HepG2 (cell line): Measurements from ENCODE around the gene CDKN1A. TPM values are rescaled to one million over a fixed set of nuclear protein-coding genes. Genes with fewer than 3 reads are reported as not detected.
A peak's percentile ranks its signal among the peaks of the same experiment; 100 is the strongest.

Experiments used
- ATAC-seq: fragments of 200-7000 bp; cut with Tn5 transposase; 3 replicates; pipeline ENCODE4 v1.9.1; 2020; ENCODE audit warnings: mild to moderate bottlenecking, moderate library complexity
- BruUV-seq: library from RNA; stranded (reverse); fragments of 400-500 nt; replicated peaks from 2 replicates; lab custom pipeline; 2021; lab: Mats Ljungman, UMichigan
- CTCF ChIA-PET: fragments of 300-600 bp; formaldehyde crosslinking; extraction: SDS; loops from one replicate; lab custom pipeline; 2021; ENCODE audit warnings: low total read pairs, inconsistent platforms, low intra/inter-chr PET ratio; lab: Yijun Ruan, JAX
- POLR2A ChIA-PET: fragments of 350-600 bp; sonication (Branson Sonifier 250); formaldehyde crosslinking; loops from one replicate; lab custom pipeline; 2020; ENCODE audit warnings: antibody characterized with exemption, inconsistent platforms; lab: Yijun Ruan, JAX
- DNase-seq: peaks from one replicate; pipeline ENCODE4 v3.0.0-alpha.2; 2015; ENCODE audit warnings: low spot score
- FAIRE-seq: peaks from 3 replicates; lab custom pipeline; 2011; peaks lifted over from hg19 to GRCh38; lab: Jason Lieb, UNC
- H2AFZ ChIP-seq: one replicate; pipeline ENCODE4 v1.6.1; 2011; ENCODE audit warnings: low read length, inconsistent platforms
- H3K27ac ChIP-seq: fragments of 300-600 bp; 3 replicates; pipeline ENCODE4 v1.8.0; 2011; ENCODE audit warnings: mixed run types, mild to moderate bottlenecking, mixed read lengths, low read length, inconsistent platforms; ENCODE audit not compliant: insufficient read depth; ENCODE audit errors: extremely low read length
- H3K27me3 ChIP-seq, 2 experiments: fragments of 200-600 bp in 1 of 2; 2 replicates in 1 of 2; 3 replicates in 1 of 2; pipeline versions ENCODE4 v1.6.0 to v1.8.0; 2011; ENCODE audit warnings: low read length in 2 of 2, mild to moderate bottlenecking in 2 of 2, moderate library complexity in 2 of 2, inconsistent platforms in 1 of 2; ENCODE audit not compliant: insufficient read depth in 2 of 2, control insufficient read depth in 1 of 2
- H3K36me3 ChIP-seq, 2 experiments: fragments of 200-600 bp in 1 of 2; replicated peaks in 1 of 2; 2 replicates in 1 of 2; 3 replicates in 1 of 2; pipeline versions ENCODE4 v1.5.1 to v1.8.0; 2011; ENCODE audit warnings: low read length in 2 of 2, inconsistent platforms in 1 of 2; ENCODE audit not compliant: insufficient read depth in 2 of 2, control insufficient read depth in 1 of 2
- H3K4me1 ChIP-seq: 2 replicates; pipeline ENCODE4 v1.5.1; 2012; ENCODE audit warnings: low read length, inconsistent platforms; ENCODE audit not compliant: insufficient read depth
- H3K4me2 ChIP-seq: 2 replicates; pipeline ENCODE4 v1.6.0; 2011; ENCODE audit warnings: low read depth, low read length, inconsistent platforms
- H3K4me3 ChIP-seq, 3 experiments: fragments of 200-600 bp in 1 of 3; sonication (generic), shearing (Covaris generic) in 1 of 3; replicated peaks in 1 of 3; 2 replicates each; pipeline ENCODE4 v1.5.1; 2011 to 2016; ENCODE audit warnings: low read length in 3 of 3, inconsistent platforms in 2 of 3, low read depth in 2 of 3, mild to moderate bottlenecking in 2 of 3, control low read depth in 1 of 3, mixed read lengths in 1 of 3; ENCODE audit not compliant: insufficient read depth in 1 of 3
- H3K79me2 ChIP-seq: one replicate; pipeline ENCODE4 v1.6.1; 2011; ENCODE audit warnings: low read length, inconsistent platforms; ENCODE audit not compliant: insufficient read depth
- H3K9ac ChIP-seq: 2 replicates; pipeline ENCODE4 v1.6.0; 2011; ENCODE audit warnings: mild to moderate bottlenecking, low read depth, low read length, inconsistent platforms; ENCODE audit not compliant: insufficient read depth
- H3K9me3 ChIP-seq: 2 replicates; pipeline ENCODE4 v1.5.1; 2012; ENCODE audit warnings: mild to moderate bottlenecking, low read length
- H4K20me1 ChIP-seq: 2 replicates; pipeline ENCODE4 v1.6.0; 2011; ENCODE audit warnings: inconsistent platforms, mild to moderate bottlenecking, low read length, moderate library complexity; ENCODE audit not compliant: insufficient read depth
- ARID2 ChIP-seq: sonication (generic); formaldehyde crosslinking; IDR thresholded peaks from 2 replicates; pipeline ENCODE4 v1.8.1; 2022; ENCODE audit warnings: mild to moderate bottlenecking, missing genetic modification reagents, borderline replicate concordance
- ATF7-NPFF ChIP-seq: sonication (generic); formaldehyde crosslinking; IDR thresholded peaks from 2 replicates; pipeline ENCODE4 v1.8.1; 2023; ENCODE audit warnings: mild to moderate bottlenecking, low read depth, missing genetic modification reagents, moderate library complexity
- ELF4 ChIP-seq: sonication (generic); formaldehyde crosslinking; IDR thresholded peaks from 2 replicates; pipeline ENCODE4 v1.5.0; 2020; ENCODE audit warnings: missing genetic modification reagents, mild to moderate bottlenecking, moderate library complexity, borderline replicate concordance
- FOXM1 ChIP-seq: sonication (generic); formaldehyde crosslinking; IDR thresholded peaks from 2 replicates; pipeline ENCODE4 v1.5.0; 2020; ENCODE audit warnings: missing genetic modification reagents
- JUND ChIP-seq: sonication (generic); formaldehyde crosslinking; IDR thresholded peaks from 2 replicates; pipeline ENCODE4 v1.8.0; 2022; ENCODE audit warnings: mild to moderate bottlenecking, missing genetic modification reagents
- PRDM15 ChIP-seq: sonication (generic); formaldehyde crosslinking; IDR thresholded peaks from 2 replicates; pipeline ENCODE4 v1.4.0; 2020; ENCODE audit warnings: missing genetic modification reagents
- RXRB ChIP-seq: IDR thresholded peaks from 2 replicates; pipeline ENCODE4 v1.6.1; 2016; ENCODE audit warnings: borderline replicate concordance, missing genetic modification reagents, missing compliant biosample characterization
- TRIM24 ChIP-seq: sonication (generic); formaldehyde crosslinking; IDR thresholded peaks from 2 replicates; pipeline ENCODE4 v1.8.0; 2022; ENCODE audit warnings: mild to moderate bottlenecking, missing genetic modification reagents
- WIZ ChIP-seq: sonication (generic); formaldehyde crosslinking; IDR thresholded peaks from 2 replicates; pipeline ENCODE4 v1.5.1; 2020; ENCODE audit warnings: mild to moderate bottlenecking, missing genetic modification reagents
- ZFX ChIP-seq: sonication (generic); formaldehyde crosslinking; IDR thresholded peaks from 2 replicates; pipeline ENCODE4 v1.4.0; 2020; ENCODE audit warnings: mild to moderate bottlenecking, low read depth, missing genetic modification reagents, moderate library complexity
- ZNF598 ChIP-seq: sonication (generic); formaldehyde crosslinking; IDR thresholded peaks from 2 replicates; pipeline ENCODE4 v1.5.1; 2020; ENCODE audit warnings: mild to moderate bottlenecking, missing genetic modification reagents, borderline replicate concordance
- ZNF629 ChIP-seq: sonication (generic); formaldehyde crosslinking; conservative IDR thresholded peaks from 2 replicates; pipeline ENCODE4 v1.5.0; 2020; ENCODE audit warnings: missing genetic modification reagents
- ZSCAN25 ChIP-seq: sonication (generic); formaldehyde crosslinking; IDR thresholded peaks from 2 replicates; pipeline ENCODE4 v1.8.0; 2022; ENCODE audit warnings: mild to moderate bottlenecking, missing genetic modification reagents
- ZSCAN31 ChIP-seq: sonication (generic); formaldehyde crosslinking; IDR thresholded peaks from 2 replicates; pipeline ENCODE4 v1.5.0; 2020; ENCODE audit warnings: low read depth, mild to moderate bottlenecking, missing genetic modification reagents
- ZSCAN5A ChIP-seq: sonication (generic); formaldehyde crosslinking; IDR thresholded peaks from 2 replicates; pipeline ENCODE4 v1.8.0; 2022; ENCODE audit warnings: mild to moderate bottlenecking, missing genetic modification reagents, borderline replicate concordance
- WGBS: methylation state at CpG from one replicate; pipeline ENCODE4 v1.1.6; 2017; ENCODE audit warnings: low lambda C conversion rate; 5-methylcytosine and 5-hydroxymethylcytosine counted together
- in situ Hi-C: cut with HindIII; loops from 2 replicates; pipeline ENCODE4 v1.10.0; 2017; ENCODE audit warnings: low pct_unique_long_range_greater_than_20kb; ENCODE audit not compliant: extremely low pct_ligation_motif_present
- intact Hi-C: fragments of 100-400 bp; cut with micrococcal nuclease; formaldehyde crosslinking; loops from one replicate; pipeline ENCODE4 v1.10.0; 2022; ENCODE audit not compliant: unreplicated experiment
- polyA plus RNA-seq, 8 experiments: library from polyadenylated mRNA; depleted of rRNA in 3 of 8; stranded (reverse) in 7 of 8; unstranded in 1 of 8; fragments of >200 nt; fragmentation: Illumina TruSeq in 4 of 8; extraction: Trizol in 4 of 8; gene quantifications; 2 replicates each; pipeline versions ENCODE4 v1.2.1 to v1.2.3, GENCODE V29; 2011 to 2016; ENCODE audit warnings: low read depth in 4 of 8, missing spikeins in 1 of 8, mixed read lengths in 1 of 8; ENCODE audit not compliant: insufficient read depth in 1 of 8
- total RNA-seq, 5 experiments: library from RNA; depleted of rRNA; stranded (reverse); fragments of >200 nt; fragmentation: Illumina TruSeq; extraction: Trizol; gene quantifications; 2 replicates each; pipeline ENCODE4 v1.2.3, GENCODE V29; 2016; ENCODE audit warnings: low read depth in 1 of 5

The CDKN1A gene
- total and polyA plus RNA-seq, 2 of the 13 experiments (the other 11 are each of a cell fraction or from before 2014, with no cell fraction given), result 60.7 to 92.1 TPM

GRCh38 chr6:36682328-36683144 lies 4.0 kb downstream of the CDKN1A start (continued):
- TF ChIP-seq ZFX (CRISPR knock-in tag) (peak; percentile 30; the same call in 1 of the 2 replicates), RXRB (CRISPR knock-in tag) (peak; percentile 95), JUND (CRISPR knock-in tag) (peak; percentile 44)

GRCh38 chr6:36683145-36683655 lies 4.7 kb downstream of the CDKN1A start:
- no peak overlapping the region for H3K27ac ChIP-seq
- DNase-seq (no peak), FAIRE-seq (no peak), ATAC-seq (no peak)
- H3K9ac ChIP-seq, result no peak overlapping the region
- H3K36me3 ChIP-seq, result peaks cover 29 to 49% of the 10 kb centered on the region in 2 experiments
- peaks cover 0 to 6% of the 10 kb centered on the region in 2 experiments; a peak in 2 of 5 replicates for H3K27me3 ChIP-seq
- BruUV-seq, result no TSS peak
- WGBS, result 81% methylated on average over 6 of the region's 6 CpGs
- in situ Hi-C loops, result loop anchor here (5.0 kb wide), 1 partner anchor 61 kb away; no protein-coding TSS in a partner anchor
- peaks cover 38% of the 10 kb centered on the region for H3K4me1 ChIP-seq
- ChIA-PET POLR2A (interaction anchor here (1.1 to 4.1 kb wide), 2 partner anchors 16 to 40 kb away, joined by 7 to 29 read pairs; no protein-coding TSS in a partner anchor), CTCF (no interaction called here)
- intact Hi-C loops, result loop anchor here (5.0 kb wide), 1 partner anchor 39 kb away; no protein-coding TSS in a partner anchor
- H3K4me3 ChIP-seq, result no peak overlapping the region
- H4K20me1 ChIP-seq, result peaks cover 89% of the 10 kb centered on the region
- H3K4me2 ChIP-seq, result peak overlapping the region; percentile 59
- H3K9me3 ChIP-seq, result no peaks in the 10 kb centered on the region
- H2AFZ ChIP-seq, result no peak overlapping the region
- H3K79me2 ChIP-seq, result peaks cover 42% of the 10 kb centered on the region
- TF ChIP-seq ZSCAN31 (CRISPR knock-in tag) (0 out of 2 replicates have a peak, but pooled peaks have one; percentile 69), ARID2 (CRISPR knock-in tag) (0 out of 2 replicates have a peak, but pooled peaks have one; percentile 9), ZNF598 (CRISPR knock-in tag) (no peak), TRIM24 (CRISPR knock-in tag) (0 out of 2 replicates have a peak, but pooled peaks have one; percentile 14), WIZ (CRISPR knock-in tag) (0 out of 2 replicates have a peak, but pooled peaks have one; percentile 32), ZSCAN5A (0 out of 2 replicates have a peak, but pooled peaks have one; percentile 8), ZNF629 (CRISPR knock-in tag) (peak; percentile 95), PRDM15 (CRISPR knock-in tag) (0 out of 2 replicates have a peak, but pooled peaks have one; percentile 1), ZSCAN25 (CRISPR knock-in tag) (peak; percentile 17), FOXM1 (CRISPR knock-in tag) (no peak), ATF7-NPFF (CRISPR knock-in tag) (0 out of 2 replicates have a peak, but pooled peaks have one; percentile 5), ELF4 (no peak; the same call in 1 of the 2 replicates)
